Endothelial cell of umbilical vein (primary cell): ENCODE data around the gene FAM221A. TPM values are rescaled to one million over a fixed set of nuclear protein-coding genes. Genes with fewer than 3 reads are reported as not detected.

Source experiments
- BruUV-seq: library from RNA; stranded (reverse); fragments of 400-500 nt; replicated peaks from 2 replicates; lab custom pipeline; 2021; lab: Mats Ljungman, UMichigan
- CTCF ChIA-PET: fragments of 300-600, 350-600 bp; sonication (Branson Sonifier 250); formaldehyde crosslinking; loops from one replicate; lab custom pipeline; 2021; ENCODE audit warnings: antibody characterized with exemption, inconsistent platforms; lab: Charles Lee
- POLR2A ChIA-PET: fragments of 300-600, 350-600 bp; sonication (Branson Sonifier 250); formaldehyde crosslinking; loops from one replicate; lab custom pipeline; 2021; ENCODE audit warnings: antibody characterized with exemption, inconsistent platforms; lab: Charles Lee
- DNase-seq: peaks from one replicate; pipeline ENCODE4 v3.0.0-alpha.2; 2011; ENCODE audit warnings: low read depth, low spot score
- FAIRE-seq: peaks from 2 replicates; lab custom pipeline; 2011; peaks lifted over from hg19 to GRCh38; lab: Jason Lieb, UNC
- H2AFZ ChIP-seq: 2 replicates; pipeline ENCODE4 v1.6.0; 2012; ENCODE audit warnings: low read depth, low read length, control low read depth, inconsistent platforms
- H3K27ac ChIP-seq: 2 replicates; pipeline ENCODE4 v1.5.1; 2011; ENCODE audit warnings: low read depth, mild to moderate bottlenecking, control low read depth, low read length, moderate library complexity; ENCODE audit not compliant: insufficient read depth
- H3K27me3 ChIP-seq, 2 experiments: 2 replicates each; pipeline versions ENCODE4 v1.6.0 to v1.6.1; 2011; ENCODE audit warnings: low read length in 2 of 2, mixed read lengths in 1 of 2; ENCODE audit not compliant: control insufficient read depth in 2 of 2, insufficient read depth in 2 of 2
- H3K36me3 ChIP-seq, 2 experiments: 2 replicates in 1 of 2; 3 replicates in 1 of 2; pipeline ENCODE4 v1.5.1; 2011; ENCODE audit warnings: low read length in 2 of 2, mild to moderate bottlenecking in 1 of 2, moderate library complexity in 1 of 2; ENCODE audit not compliant: control insufficient read depth in 2 of 2, insufficient read depth in 2 of 2; ENCODE audit errors: extremely low read depth in 1 of 2
- H3K4me1 ChIP-seq: 3 replicates; pipeline ENCODE4 v1.5.1; 2011; ENCODE audit warnings: mild to moderate bottlenecking, low read length; ENCODE audit not compliant: control insufficient read depth, insufficient read depth; ENCODE audit errors: extremely low read depth
- H3K4me2 ChIP-seq: 2 replicates; pipeline ENCODE4 v1.6.1; 2011; ENCODE audit warnings: low read length, control low read depth, mixed read lengths; ENCODE audit not compliant: insufficient read depth
- H3K4me3 ChIP-seq, 3 experiments: fragments of 200-600 bp in 1 of 3; sonication (generic), shearing (Covaris generic) in 1 of 3; replicated peaks in 1 of 3; 2 replicates each; pipeline ENCODE4 v1.5.1; 2011 to 2016; ENCODE audit warnings: control low read depth in 3 of 3, low read length in 3 of 3, mild to moderate bottlenecking in 2 of 3, inconsistent platforms in 1 of 3, low read depth in 1 of 3, moderate library complexity in 1 of 3; ENCODE audit not compliant: insufficient read depth in 1 of 3
- H3K79me2 ChIP-seq: 2 replicates; pipeline ENCODE4 v1.6.0; 2012; ENCODE audit warnings: low read length, inconsistent platforms; ENCODE audit not compliant: control insufficient read depth, insufficient read depth
- H3K9ac ChIP-seq: replicated peaks from 2 replicates; pipeline ENCODE3; 2011; ENCODE audit warnings: low read length, control low read depth; ENCODE audit not compliant: insufficient read depth; ENCODE audit errors: extremely low read depth
- H3K9me1 ChIP-seq: replicated peaks from 3 replicates; pipeline ENCODE4 v1.6.0; 2011; ENCODE audit warnings: mild to moderate bottlenecking, low read length; ENCODE audit not compliant: control insufficient read depth, insufficient read depth; ENCODE audit errors: extremely low read depth
- H3K9me3 ChIP-seq: replicated peaks from 2 replicates; pipeline ENCODE4 v1.5.1; 2012; ENCODE audit warnings: low read length, inconsistent platforms; ENCODE audit not compliant: control insufficient read depth, insufficient read depth
- H4K20me1 ChIP-seq: replicated peaks from 2 replicates; pipeline ENCODE3; 2011; ENCODE audit warnings: mild to moderate bottlenecking, low read length; ENCODE audit not compliant: control insufficient read depth, insufficient read depth; ENCODE audit errors: extremely low read depth
- EZH2 ChIP-seq: IDR thresholded peaks from 2 replicates; pipeline ENCODE4 v1.6.1; 2012; ENCODE audit warnings: borderline replicate concordance, low read depth, mild to moderate bottlenecking, moderate library complexity, low read length, inconsistent platforms; ENCODE audit not compliant: severe bottlenecking
- FOS ChIP-seq: IDR thresholded peaks from 2 replicates; pipeline ENCODE4 v1.6.1; 2011; ENCODE audit warnings: mild to moderate bottlenecking, low read length, moderate library complexity, borderline replicate concordance; ENCODE audit not compliant: insufficient read depth
- GATA2 ChIP-seq: IDR thresholded peaks from 2 replicates; pipeline ENCODE4 v1.7.0; 2011; ENCODE audit warnings: low read depth, mild to moderate bottlenecking, moderate library complexity, mixed read lengths, low read length; ENCODE audit not compliant: insufficient read length, insufficient read depth
- JUN ChIP-seq: IDR thresholded peaks from 2 replicates; pipeline ENCODE4 v1.6.1; 2011; ENCODE audit warnings: borderline replicate concordance, low read depth; ENCODE audit not compliant: insufficient read length, insufficient read depth
- MYC ChIP-seq: IDR thresholded peaks from one replicate; pipeline ENCODE4 v1.6.1; 2011; ENCODE audit warnings: mild to moderate bottlenecking, low read depth, low read length
- POLR2A ChIP-seq: IDR thresholded peaks from 2 replicates; pipeline ENCODE4 v1.6.1; 2012; ENCODE audit warnings: low read depth, mild to moderate bottlenecking, control low read depth, low read length
- POLR2AphosphoS5 ChIP-seq: IDR thresholded peaks from 2 replicates; pipeline ENCODE4 v1.6.1; 2012; ENCODE audit warnings: low read depth, mild to moderate bottlenecking, control low read depth, low read length, moderate library complexity; ENCODE audit not compliant: insufficient read depth
- dilution Hi-C: fragments of 300-500 bp; cut with MboI; formaldehyde crosslinking; loops from one replicate; pipeline ENCODE4 v1.15.0; 2019; ENCODE audit warnings: low sequenced_read_pairs; ENCODE audit not compliant: extremely low pct_ligation_motif_present
- intact Hi-C: fragments of 100-400 bp; cut with micrococcal nuclease; formaldehyde crosslinking; loops from one replicate; pipeline ENCODE4 v1.10.0; 2022
- polyA plus RNA-seq, 4 experiments: library from polyadenylated mRNA; depleted of rRNA in 3 of 4; stranded (reverse) in 3 of 4; unstranded in 1 of 4; fragments of >200 nt; gene quantifications; 2 replicates each; pipeline versions ENCODE4 v1.2.1 to v1.2.3, GENCODE V29; 2011 to 2012; ENCODE audit warnings: missing spikeins in 1 of 4
- total RNA-seq: library from RNA; stranded (reverse); gene quantifications from 2 replicates; pipeline ENCODE4 v1.2.3, GENCODE V29; 2021
- TF ChIP-seq, protein P1 (sequence below): IDR thresholded peaks from 2 replicates; pipeline ENCODE4 v1.6.1; 2011; ENCODE audit not compliant: insufficient read depth, insufficient read length
- TF ChIP-seq, protein P2 (sequence below), 2 donors: IDR thresholded peaks; 1 replicate in 1 of 2; 2 replicates in 1 of 2; pipeline ENCODE4 v1.5.1; 2011; ENCODE audit warnings: low read length in 2 of 2, mild to moderate bottlenecking in 2 of 2, moderate library complexity in 2 of 2, control low read depth in 1 of 2, inconsistent platforms in 1 of 2, low read depth in 1 of 2; ENCODE audit not compliant: insufficient read depth in 1 of 2; ENCODE audit errors: extremely low read depth in 1 of 2

Gene FAM221A
- total and polyA plus RNA-seq, 2 donors (not counting 3 experiments of a cell fraction or from before 2014, with no cell fraction given), result 8.1 to 9.4 TPM

DNA sequence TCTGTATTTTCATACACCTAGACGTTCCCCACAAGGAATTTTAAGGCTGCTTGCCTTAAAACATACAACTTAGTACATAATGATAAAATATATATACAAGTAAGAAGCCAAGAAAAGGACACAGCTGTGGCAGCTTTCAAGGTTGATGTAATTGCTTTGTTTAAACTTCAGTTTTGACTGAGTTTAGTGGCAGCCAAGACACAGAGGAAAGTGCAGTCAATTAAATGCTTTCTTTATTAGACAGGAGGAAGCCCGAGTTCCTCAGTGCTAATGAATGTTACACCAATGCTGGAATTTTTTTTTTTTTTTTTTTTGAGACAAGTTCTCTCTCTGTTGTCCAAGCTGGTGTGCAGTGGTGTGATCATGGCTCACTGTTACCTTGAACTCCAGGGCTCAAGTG, 18.8 kb downstream of the FAM221A start:
- no peak overlapping the region for H2AFZ ChIP-seq
- no peaks in the 10 kb centered on the region for H3K9me1 ChIP-seq
- no peak overlapping the region for H3K27ac ChIP-seq
- H3K4me1 ChIP-seq, result no peaks in the 10 kb centered on the region
- no peak overlapping the region for H3K9ac ChIP-seq
- no TSS peak for BruUV-seq
- dilution Hi-C loops (no loop called here), intact Hi-C loops (loop anchor here (5.0 kb wide), 2 partner anchors 683 to 968 kb away; no protein-coding TSS in a partner anchor)
- ChIA-PET CTCF (interaction anchor here (0.7 to 3.9 kb wide), 7 partner anchors 11 to 152 kb away, joined by 3 to 55 read pairs (median 5); partner anchors contain the start of gene STK31), POLR2A (interaction anchor here (0.6 to 0.7 kb wide), 2 partner anchors 28 to 1635 kb away, joined by 3 read pairs; no protein-coding TSS in a partner anchor)
- no peaks in the 10 kb centered on the region for H3K79me2 ChIP-seq
- TF ChIP-seq POLR2A (no peak), JUN (no peak), MYC (no peak), FOS (no peak), POLR2AphosphoS5 (no peak), EZH2 (no peak), GATA2 (no peak)
- TF ChIP-seq, protein P1, sequence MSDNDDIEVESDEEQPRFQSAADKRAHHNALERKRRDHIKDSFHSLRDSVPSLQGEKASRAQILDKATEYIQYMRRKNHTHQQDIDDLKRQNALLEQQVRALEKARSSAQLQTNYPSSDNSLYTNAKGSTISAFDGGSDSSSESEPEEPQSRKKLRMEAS, result no peak
- TF ChIP-seq, protein P2, sequence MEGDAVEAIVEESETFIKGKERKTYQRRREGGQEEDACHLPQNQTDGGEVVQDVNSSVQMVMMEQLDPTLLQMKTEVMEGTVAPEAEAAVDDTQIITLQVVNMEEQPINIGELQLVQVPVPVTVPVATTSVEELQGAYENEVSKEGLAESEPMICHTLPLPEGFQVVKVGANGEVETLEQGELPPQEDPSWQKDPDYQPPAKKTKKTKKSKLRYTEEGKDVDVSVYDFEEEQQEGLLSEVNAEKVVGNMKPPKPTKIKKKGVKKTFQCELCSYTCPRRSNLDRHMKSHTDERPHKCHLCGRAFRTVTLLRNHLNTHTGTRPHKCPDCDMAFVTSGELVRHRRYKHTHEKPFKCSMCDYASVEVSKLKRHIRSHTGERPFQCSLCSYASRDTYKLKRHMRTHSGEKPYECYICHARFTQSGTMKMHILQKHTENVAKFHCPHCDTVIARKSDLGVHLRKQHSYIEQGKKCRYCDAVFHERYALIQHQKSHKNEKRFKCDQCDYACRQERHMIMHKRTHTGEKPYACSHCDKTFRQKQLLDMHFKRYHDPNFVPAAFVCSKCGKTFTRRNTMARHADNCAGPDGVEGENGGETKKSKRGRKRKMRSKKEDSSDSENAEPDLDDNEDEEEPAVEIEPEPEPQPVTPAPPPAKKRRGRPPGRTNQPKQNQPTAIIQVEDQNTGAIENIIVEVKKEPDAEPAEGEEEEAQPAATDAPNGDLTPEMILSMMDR (IDR thresholded peaks at IDR 0.05; ENCODE audit: extremely low read depth in 1 of 2, insufficient read depth in 1 of 2, low read depth in 1 of 2, low read length in 2 of 2), result no peak
- no peaks in the 10 kb centered on the region for H4K20me1 ChIP-seq
- no peaks in the 10 kb centered on the region for H3K27me3 ChIP-seq
- no peaks in the 10 kb centered on the region for H3K36me3 ChIP-seq
- DNase-seq (no peak), FAIRE-seq (no peak)
- no peaks in the 10 kb centered on the region for H3K9me3 ChIP-seq
- no peak overlapping the region for H3K4me3 ChIP-seq
- no peak overlapping the region for H3K4me2 ChIP-seq
